ENCODE data around the gene SRGAP3.

GRCh38 chr3:9107738-9108137 is 141.7 kb downstream of the SRGAP3 start:
- TF ChIP-seq, protein P1, sequence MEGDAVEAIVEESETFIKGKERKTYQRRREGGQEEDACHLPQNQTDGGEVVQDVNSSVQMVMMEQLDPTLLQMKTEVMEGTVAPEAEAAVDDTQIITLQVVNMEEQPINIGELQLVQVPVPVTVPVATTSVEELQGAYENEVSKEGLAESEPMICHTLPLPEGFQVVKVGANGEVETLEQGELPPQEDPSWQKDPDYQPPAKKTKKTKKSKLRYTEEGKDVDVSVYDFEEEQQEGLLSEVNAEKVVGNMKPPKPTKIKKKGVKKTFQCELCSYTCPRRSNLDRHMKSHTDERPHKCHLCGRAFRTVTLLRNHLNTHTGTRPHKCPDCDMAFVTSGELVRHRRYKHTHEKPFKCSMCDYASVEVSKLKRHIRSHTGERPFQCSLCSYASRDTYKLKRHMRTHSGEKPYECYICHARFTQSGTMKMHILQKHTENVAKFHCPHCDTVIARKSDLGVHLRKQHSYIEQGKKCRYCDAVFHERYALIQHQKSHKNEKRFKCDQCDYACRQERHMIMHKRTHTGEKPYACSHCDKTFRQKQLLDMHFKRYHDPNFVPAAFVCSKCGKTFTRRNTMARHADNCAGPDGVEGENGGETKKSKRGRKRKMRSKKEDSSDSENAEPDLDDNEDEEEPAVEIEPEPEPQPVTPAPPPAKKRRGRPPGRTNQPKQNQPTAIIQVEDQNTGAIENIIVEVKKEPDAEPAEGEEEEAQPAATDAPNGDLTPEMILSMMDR (IDR thresholded peaks at IDR 0.05; ENCODE audit: low read depth, low read length): no peak
- TF ChIP-seq EZH2phosphoT487 (IDR thresholded peaks at IDR 0.05; ENCODE audit: low read depth): no peak

Data from OCI-LY3 (cell line).